Endothelial cell of umbilical vein (primary cell): ENCODE results near the gene CCDC66. TPM values are rescaled to one million over a fixed set of nuclear protein-coding genes. Genes with fewer than 3 reads are reported as not detected.

Experiments used
- BruUV-seq: library from RNA; stranded (reverse); fragments of 400-500 nt; replicated peaks from 2 replicates; lab custom pipeline; 2021; lab: Mats Ljungman, UMichigan
- CTCF ChIA-PET: fragments of 300-600, 350-600 bp; sonication (Branson Sonifier 250); formaldehyde crosslinking; loops from one replicate; lab custom pipeline; 2021; ENCODE audit warnings: antibody characterized with exemption, inconsistent platforms; lab: Charles Lee
- POLR2A ChIA-PET: fragments of 300-600, 350-600 bp; sonication (Branson Sonifier 250); formaldehyde crosslinking; loops from one replicate; lab custom pipeline; 2021; ENCODE audit warnings: antibody characterized with exemption, inconsistent platforms; lab: Charles Lee
- DNase-seq: peaks from one replicate; pipeline ENCODE4 v3.0.0-alpha.2; 2011; ENCODE audit warnings: low read depth, low spot score
- FAIRE-seq: peaks from 2 replicates; lab custom pipeline; 2011; peaks lifted over from hg19 to GRCh38; lab: Jason Lieb, UNC
- H2AFZ ChIP-seq: 2 replicates; pipeline ENCODE4 v1.6.0; 2012; ENCODE audit warnings: low read depth, low read length, control low read depth, inconsistent platforms
- H3K27ac ChIP-seq: 2 replicates; pipeline ENCODE4 v1.5.1; 2011; ENCODE audit warnings: low read depth, mild to moderate bottlenecking, control low read depth, low read length, moderate library complexity; ENCODE audit not compliant: insufficient read depth
- H3K27me3 ChIP-seq, 2 experiments: 2 replicates each; pipeline versions ENCODE4 v1.6.0 to v1.6.1; 2011; ENCODE audit warnings: low read length in 2 of 2, mixed read lengths in 1 of 2; ENCODE audit not compliant: control insufficient read depth in 2 of 2, insufficient read depth in 2 of 2
- H3K36me3 ChIP-seq, 2 experiments: 2 replicates in 1 of 2; 3 replicates in 1 of 2; pipeline ENCODE4 v1.5.1; 2011; ENCODE audit warnings: low read length in 2 of 2, mild to moderate bottlenecking in 1 of 2, moderate library complexity in 1 of 2; ENCODE audit not compliant: control insufficient read depth in 2 of 2, insufficient read depth in 2 of 2; ENCODE audit errors: extremely low read depth in 1 of 2
- H3K4me1 ChIP-seq: 3 replicates; pipeline ENCODE4 v1.5.1; 2011; ENCODE audit warnings: mild to moderate bottlenecking, low read length; ENCODE audit not compliant: control insufficient read depth, insufficient read depth; ENCODE audit errors: extremely low read depth
- H3K4me2 ChIP-seq: 2 replicates; pipeline ENCODE4 v1.6.1; 2011; ENCODE audit warnings: low read length, control low read depth, mixed read lengths; ENCODE audit not compliant: insufficient read depth
- H3K4me3 ChIP-seq, 3 experiments: fragments of 200-600 bp in 1 of 3; sonication (generic), shearing (Covaris generic) in 1 of 3; replicated peaks in 1 of 3; 2 replicates each; pipeline ENCODE4 v1.5.1; 2011 to 2016; ENCODE audit warnings: control low read depth in 3 of 3, low read length in 3 of 3, mild to moderate bottlenecking in 2 of 3, inconsistent platforms in 1 of 3, low read depth in 1 of 3, moderate library complexity in 1 of 3; ENCODE audit not compliant: insufficient read depth in 1 of 3
- H3K79me2 ChIP-seq: 2 replicates; pipeline ENCODE4 v1.6.0; 2012; ENCODE audit warnings: low read length, inconsistent platforms; ENCODE audit not compliant: control insufficient read depth, insufficient read depth
- H3K9ac ChIP-seq: replicated peaks from 2 replicates; pipeline ENCODE3; 2011; ENCODE audit warnings: low read length, control low read depth; ENCODE audit not compliant: insufficient read depth; ENCODE audit errors: extremely low read depth
- H3K9me1 ChIP-seq: replicated peaks from 3 replicates; pipeline ENCODE4 v1.6.0; 2011; ENCODE audit warnings: mild to moderate bottlenecking, low read length; ENCODE audit not compliant: control insufficient read depth, insufficient read depth; ENCODE audit errors: extremely low read depth
- H3K9me3 ChIP-seq: replicated peaks from 2 replicates; pipeline ENCODE4 v1.5.1; 2012; ENCODE audit warnings: low read length, inconsistent platforms; ENCODE audit not compliant: control insufficient read depth, insufficient read depth
- H4K20me1 ChIP-seq: replicated peaks from 2 replicates; pipeline ENCODE3; 2011; ENCODE audit warnings: mild to moderate bottlenecking, low read length; ENCODE audit not compliant: control insufficient read depth, insufficient read depth; ENCODE audit errors: extremely low read depth
- CTCF ChIP-seq, 2 donors: IDR thresholded peaks; 1 replicate in 1 of 2; 2 replicates in 1 of 2; pipeline ENCODE4 v1.5.1; 2011; ENCODE audit warnings: low read length in 2 of 2, mild to moderate bottlenecking in 2 of 2, moderate library complexity in 2 of 2, control low read depth in 1 of 2, inconsistent platforms in 1 of 2, low read depth in 1 of 2; ENCODE audit not compliant: insufficient read depth in 1 of 2; ENCODE audit errors: extremely low read depth in 1 of 2
- EZH2 ChIP-seq: IDR thresholded peaks from 2 replicates; pipeline ENCODE4 v1.6.1; 2012; ENCODE audit warnings: borderline replicate concordance, low read depth, mild to moderate bottlenecking, moderate library complexity, low read length, inconsistent platforms; ENCODE audit not compliant: severe bottlenecking
- FOS ChIP-seq: IDR thresholded peaks from 2 replicates; pipeline ENCODE4 v1.6.1; 2011; ENCODE audit warnings: mild to moderate bottlenecking, low read length, moderate library complexity, borderline replicate concordance; ENCODE audit not compliant: insufficient read depth
- JUN ChIP-seq: IDR thresholded peaks from 2 replicates; pipeline ENCODE4 v1.6.1; 2011; ENCODE audit warnings: borderline replicate concordance, low read depth; ENCODE audit not compliant: insufficient read length, insufficient read depth
- MAX ChIP-seq: IDR thresholded peaks from 2 replicates; pipeline ENCODE4 v1.6.1; 2011; ENCODE audit not compliant: insufficient read depth, insufficient read length
- MYC ChIP-seq: IDR thresholded peaks from one replicate; pipeline ENCODE4 v1.6.1; 2011; ENCODE audit warnings: mild to moderate bottlenecking, low read depth, low read length
- POLR2AphosphoS5 ChIP-seq: IDR thresholded peaks from 2 replicates; pipeline ENCODE4 v1.6.1; 2012; ENCODE audit warnings: low read depth, mild to moderate bottlenecking, control low read depth, low read length, moderate library complexity; ENCODE audit not compliant: insufficient read depth
- dilution Hi-C: fragments of 300-500 bp; cut with MboI; formaldehyde crosslinking; loops from one replicate; pipeline ENCODE4 v1.15.0; 2019; ENCODE audit warnings: low sequenced_read_pairs; ENCODE audit not compliant: extremely low pct_ligation_motif_present
- intact Hi-C: fragments of 100-400 bp; cut with micrococcal nuclease; formaldehyde crosslinking; loops from one replicate; pipeline ENCODE4 v1.10.0; 2022
- polyA plus RNA-seq, 4 experiments: library from polyadenylated mRNA; depleted of rRNA in 3 of 4; stranded (reverse) in 3 of 4; unstranded in 1 of 4; fragments of >200 nt; gene quantifications; 2 replicates each; pipeline versions ENCODE4 v1.2.1 to v1.2.3, GENCODE V29; 2011 to 2012; ENCODE audit warnings: missing spikeins in 1 of 4
- total RNA-seq: library from RNA; stranded (reverse); gene quantifications from 2 replicates; pipeline ENCODE4 v1.2.3, GENCODE V29; 2021

CCDC66 gene
- total and polyA plus RNA-seq, 2 donors (not counting 3 experiments of a cell fraction or from before 2014, with no cell fraction given) = 5.0 to 20.7 TPM

- FAIRE-seq (no peak), DNase-seq (no peak)
- intact Hi-C loops (no loop called here), dilution Hi-C loops (no loop called here)
- no peaks in the 10 kb centered on the region for H3K27me3 ChIP-seq
- BruUV-seq = no TSS peak
- CTCF ChIA-PET = no interaction called here
- H3K79me2 ChIP-seq = no peaks in the 10 kb centered on the region
- H3K9me3 ChIP-seq = no peaks in the 10 kb centered on the region
- TF ChIP-seq FOS (no peak), JUN (no peak), EZH2 (no peak), POLR2AphosphoS5 (no peak), CTCF (IDR thresholded peaks at IDR 0.05; ENCODE audit: extremely low read depth in 1 of 2, insufficient read depth in 1 of 2, low read depth in 1 of 2, low read length in 2 of 2) (no peak), MAX (no peak), MYC (no peak)
- peaks cover 14 to 22% of the 10 kb centered on the region in 2 experiments for H3K36me3 ChIP-seq
- no peaks in the 10 kb centered on the region for H4K20me1 ChIP-seq
- no peak overlapping the region for H2AFZ ChIP-seq
- H3K4me2 ChIP-seq = no peak overlapping the region
- peaks cover 3% of the 10 kb centered on the region for H3K4me1 ChIP-seq
- POLR2A ChIA-PET = no interaction called here
- no peak overlapping the region for H3K27ac ChIP-seq
- no peak overlapping the region for H3K9ac ChIP-seq
- H3K4me3 ChIP-seq = no peak overlapping the region
- H3K9me1 ChIP-seq = no peaks in the 10 kb centered on the region
Observed at GRCh38 chr3:56616478-56617006, 59.6 kb downstream of the CCDC66 start.
